AG10803 (cell line): ENCODE results near the gene KLF3.

Experiments used
- DNase-seq: peaks from one replicate; pipeline ENCODE4 v3.0.0; 2010; ENCODE audit warnings: low read depth
- H3K4me3 ChIP-seq: 2 replicates; pipeline ENCODE4 v1.5.1; 2011; ENCODE audit warnings: mild to moderate bottlenecking, low read length, control low read depth
- CTCF ChIP-seq: conservative IDR thresholded peaks from 2 replicates; pipeline ENCODE4 v1.5.1; 2011; ENCODE audit warnings: mild to moderate bottlenecking, low read length, control low read depth, inconsistent platforms

Gene KLF3

DNA sequence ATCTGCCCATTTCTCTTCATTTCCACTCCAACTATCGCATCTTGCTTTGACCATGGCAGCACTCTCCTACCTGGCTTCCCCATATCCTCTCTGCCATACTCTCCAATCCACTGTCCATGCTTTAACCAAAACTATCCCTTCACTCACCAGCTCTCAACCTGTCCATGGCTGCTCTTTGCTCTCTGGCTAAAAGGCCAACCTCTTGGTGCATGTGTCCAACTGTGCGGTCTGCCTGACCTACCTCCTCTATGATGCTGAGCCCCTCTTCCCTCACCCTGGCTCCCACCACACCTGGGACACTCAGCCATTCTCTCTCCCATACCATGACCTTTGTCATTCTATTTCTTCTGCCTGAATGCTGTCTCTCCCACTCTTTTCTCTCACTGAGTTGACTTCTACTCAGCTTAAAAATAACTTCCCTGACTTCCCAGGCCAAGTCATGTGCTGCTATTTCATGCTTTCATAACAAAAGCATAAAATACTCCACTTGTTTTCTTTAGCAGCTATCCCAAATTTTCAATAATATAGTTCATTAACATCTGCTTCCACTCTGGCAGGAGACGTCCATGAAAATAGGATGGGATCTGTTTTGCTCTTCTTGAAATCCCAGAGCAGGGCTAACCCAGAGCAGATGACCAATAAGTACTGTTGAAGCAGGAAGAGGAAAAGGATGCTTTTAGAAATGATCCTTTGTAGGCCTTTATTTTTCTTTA is 29.8 kb upstream of the KLF3 start:
- no peak overlapping the region for H3K4me3 ChIP-seq
- DNase-seq = no peak
- no peak for TF ChIP-seq CTCF

DNA sequence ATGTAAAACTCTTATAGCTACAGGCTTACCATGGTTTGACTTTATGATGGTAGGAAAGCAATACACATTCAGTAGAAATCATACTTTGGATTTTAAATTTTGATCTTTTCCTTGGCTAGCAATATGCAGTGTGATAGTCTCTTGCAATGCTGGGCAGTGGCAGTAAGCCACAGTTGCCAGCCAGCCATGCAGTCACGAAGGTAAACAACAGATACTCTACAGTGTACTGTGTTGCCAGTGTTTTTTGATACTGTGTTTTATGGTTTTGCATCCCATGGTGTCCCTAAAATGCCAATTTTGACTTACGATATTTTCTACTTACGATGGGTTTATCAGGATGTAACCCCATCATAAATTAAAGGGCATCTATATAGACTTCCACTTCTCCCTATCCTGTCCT is 24.8 kb upstream of the KLF3 start:
- no peak for TF ChIP-seq CTCF

DNA sequence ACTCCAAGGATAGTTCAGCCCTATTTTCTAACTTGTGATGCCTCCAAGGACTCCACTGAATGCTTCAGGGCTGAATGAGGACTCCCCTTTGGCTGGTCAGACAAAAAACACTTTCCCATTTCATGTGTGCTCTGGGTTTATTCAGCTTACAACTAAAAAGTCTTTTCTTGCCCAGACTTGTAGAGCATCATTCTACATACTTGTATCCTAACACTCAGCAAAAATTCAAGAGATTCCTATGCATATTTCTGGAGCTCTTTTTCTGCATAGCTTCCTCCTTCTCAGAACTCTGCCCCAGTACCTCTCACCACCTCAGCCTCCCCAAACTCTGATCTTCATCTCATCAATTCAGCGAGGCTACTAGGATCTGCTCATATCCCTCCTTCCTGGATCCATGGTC is 22.2 kb upstream of the KLF3 start:
- H3K4me3 ChIP-seq = no peak overlapping the region
- no peak for DNase-seq
- no peak for TF ChIP-seq CTCF

More for the DNA sequence above, 24.8 kb upstream of the KLF3 start:
- no peak overlapping the region for H3K4me3 ChIP-seq
- DNase-seq = no peak

DNA sequence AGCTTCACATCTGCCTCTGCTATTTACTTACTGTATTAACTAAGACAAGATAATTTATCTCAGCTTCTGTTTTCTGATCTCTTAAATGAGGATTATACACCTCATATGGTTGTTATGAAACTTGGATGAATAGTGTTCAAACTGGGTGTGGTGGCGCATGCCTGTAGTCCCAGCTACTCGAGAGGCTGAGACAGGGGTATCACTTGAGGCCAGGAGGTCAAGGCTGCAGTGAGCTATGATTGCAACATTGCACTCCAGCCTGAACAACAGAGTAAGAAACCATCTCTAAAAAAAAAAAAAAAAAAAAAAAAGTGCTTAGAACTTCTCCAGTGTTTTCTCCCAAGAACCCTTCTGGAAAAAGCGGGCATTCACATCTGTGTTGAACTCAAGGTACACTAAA is 19.8 kb upstream of the KLF3 start:
- H3K4me3 ChIP-seq = no peak overlapping the region
- TF ChIP-seq CTCF = no peak
- DNase-seq = no peak

GRCh38 chr4:38647101-38647819 is 16.7 kb upstream of the KLF3 start:
- TF ChIP-seq CTCF = no peak
- H3K4me3 ChIP-seq = no peak overlapping the region
- no peak for DNase-seq

GRCh38 chr4:38650133-38650532 is 13.9 kb upstream of the KLF3 start:
- no peak for TF ChIP-seq CTCF
- H3K4me3 ChIP-seq = no peak overlapping the region
- no peak for DNase-seq

DNA sequence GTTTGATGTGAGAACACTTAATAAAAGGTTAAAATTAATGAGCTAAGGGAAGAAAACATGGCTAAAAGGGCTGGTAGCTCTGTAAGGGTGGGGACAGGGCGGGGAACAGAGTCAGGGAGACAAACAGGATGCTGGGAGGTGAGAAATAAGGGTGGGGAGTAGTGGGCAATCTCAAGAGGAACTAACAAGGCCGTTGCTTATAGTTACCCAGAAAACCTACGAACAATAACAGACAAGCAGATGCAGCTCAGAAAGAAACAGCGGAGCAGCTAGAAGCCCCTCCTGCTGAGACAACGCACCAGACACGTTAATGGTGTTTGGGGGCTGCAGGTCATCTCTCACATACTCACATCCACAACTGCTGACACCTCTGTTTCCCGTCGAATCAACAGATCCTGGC is 9.7 kb upstream of the KLF3 start:
- TF ChIP-seq CTCF = no peak
- no peak for DNase-seq
- H3K4me3 ChIP-seq = no peak overlapping the region
